DND-41 (cell line): ENCODE data around the gene GTF3C1.

Experiments
- ATAC-seq: fragments of 200-7000 bp; cut with Tn5 transposase; 3 replicates; pipeline ENCODE4 v1.9.1; 2021; ENCODE audit warnings: low read depth; ENCODE audit not compliant: insufficient read depth
- DNase-seq: peaks from one replicate; pipeline ENCODE4 v3.0.0-alpha.2; 2020
- H2AFZ ChIP-seq: 2 replicates; pipeline ENCODE4 v1.6.0; 2012; ENCODE audit warnings: low read depth, low read length
- H3K27ac ChIP-seq: 2 replicates; pipeline ENCODE4 v1.5.1; 2012; ENCODE audit warnings: low read length, inconsistent platforms
- H3K27me3 ChIP-seq: fragments of 200-600 bp; sonication (generic); 2 replicates; pipeline ENCODE4 v1.6.0; 2012; ENCODE audit warnings: low read length, mild to moderate bottlenecking, inconsistent platforms; ENCODE audit not compliant: insufficient read depth, poor library complexity
- H3K36me3 ChIP-seq: 2 replicates; pipeline ENCODE4 v1.5.1; 2012; ENCODE audit warnings: low read length, inconsistent platforms; ENCODE audit not compliant: insufficient read depth
- H3K4me1 ChIP-seq: 2 replicates; pipeline ENCODE4 v1.5.1; 2012; ENCODE audit warnings: mild to moderate bottlenecking, low read length; ENCODE audit not compliant: insufficient read depth
- H3K4me2 ChIP-seq: 2 replicates; pipeline ENCODE4 v1.6.0; 2012; ENCODE audit warnings: mild to moderate bottlenecking, moderate library complexity, low read length, inconsistent platforms; ENCODE audit not compliant: insufficient read depth
- H3K4me3 ChIP-seq, 2 experiments: fragments of 200-600 bp in 1 of 2; shearing (Covaris generic) in 1 of 2; 2 replicates each; pipeline ENCODE4 v1.5.1; 2012 to 2016; ENCODE audit warnings: inconsistent platforms in 2 of 2, low read length in 2 of 2, mild to moderate bottlenecking in 2 of 2, low read depth in 1 of 2, moderate library complexity in 1 of 2
- H3K79me2 ChIP-seq: 2 replicates; pipeline ENCODE4 v1.6.0; 2012; ENCODE audit warnings: low read length, inconsistent platforms; ENCODE audit not compliant: insufficient read depth
- H3K9ac ChIP-seq: 2 replicates; pipeline ENCODE4 v1.6.0; 2012; ENCODE audit warnings: low read depth, mild to moderate bottlenecking, inconsistent platforms, low read length, moderate library complexity
- H3K9me3 ChIP-seq: 2 replicates; pipeline ENCODE4 v1.5.1; 2012; ENCODE audit warnings: low read length, moderate library complexity, mild to moderate bottlenecking, inconsistent platforms; ENCODE audit not compliant: insufficient read depth, severe bottlenecking
- H4K20me1 ChIP-seq: 2 replicates; pipeline ENCODE4 v1.6.0; 2012; ENCODE audit warnings: low read length; ENCODE audit not compliant: insufficient read depth
- CTCF ChIP-seq: IDR thresholded peaks from 2 replicates; pipeline ENCODE4 v1.5.1; 2012; ENCODE audit warnings: borderline replicate concordance, low read length, moderate library complexity, mild to moderate bottlenecking; ENCODE audit not compliant: poor library complexity, severe bottlenecking; ENCODE audit errors: extremely low read depth
- EZH2 ChIP-seq: IDR thresholded peaks from 3 replicates; pipeline ENCODE4 v1.6.1; 2012; ENCODE audit warnings: borderline replicate concordance, low read depth, mild to moderate bottlenecking, moderate library complexity, low read length, inconsistent platforms; ENCODE audit not compliant: severe bottlenecking

GTF3C1 gene

GRCh38 chr16:27529962-27530361 is 19.8 kb downstream of the GTF3C1 start:
- TF ChIP-seq EZH2 (no peak), CTCF (no peak)
- DNase-seq = no peak
- H3K79me2 ChIP-seq = no peaks in the 10 kb centered on the region
- no peaks in the 10 kb centered on the region for H3K4me1 ChIP-seq
- H3K4me3 ChIP-seq = no peak overlapping the region
- H3K27me3 ChIP-seq = no peaks in the 10 kb centered on the region
- H3K27ac ChIP-seq = no peak overlapping the region
- H3K4me2 ChIP-seq = no peak overlapping the region
- peaks cover 89% of the 10 kb centered on the region for H3K36me3 ChIP-seq
- no peak for ATAC-seq
- H3K9ac ChIP-seq = no peak overlapping the region
- no peaks in the 10 kb centered on the region for H4K20me1 ChIP-seq
- H2AFZ ChIP-seq = no peak overlapping the region
- no peaks in the 10 kb centered on the region for H3K9me3 ChIP-seq

GRCh38 chr16:27528294-27528693 is 21.4 kb downstream of the GTF3C1 start:
- DNase-seq (no peak), ATAC-seq (no peak)
- H3K27me3 ChIP-seq = no peaks in the 10 kb centered on the region
- H3K9ac ChIP-seq = no peak overlapping the region
- TF ChIP-seq EZH2 (no peak), CTCF (no peak)
- no peak overlapping the region for H3K27ac ChIP-seq
- peaks cover 91% of the 10 kb centered on the region for H3K36me3 ChIP-seq
- no peak overlapping the region for H3K4me3 ChIP-seq
- H3K79me2 ChIP-seq = no peaks in the 10 kb centered on the region
- H4K20me1 ChIP-seq = no peaks in the 10 kb centered on the region
- no peak overlapping the region for H2AFZ ChIP-seq
- H3K4me1 ChIP-seq = no peaks in the 10 kb centered on the region
- H3K9me3 ChIP-seq = no peaks in the 10 kb centered on the region
- no peak overlapping the region for H3K4me2 ChIP-seq

DNA sequence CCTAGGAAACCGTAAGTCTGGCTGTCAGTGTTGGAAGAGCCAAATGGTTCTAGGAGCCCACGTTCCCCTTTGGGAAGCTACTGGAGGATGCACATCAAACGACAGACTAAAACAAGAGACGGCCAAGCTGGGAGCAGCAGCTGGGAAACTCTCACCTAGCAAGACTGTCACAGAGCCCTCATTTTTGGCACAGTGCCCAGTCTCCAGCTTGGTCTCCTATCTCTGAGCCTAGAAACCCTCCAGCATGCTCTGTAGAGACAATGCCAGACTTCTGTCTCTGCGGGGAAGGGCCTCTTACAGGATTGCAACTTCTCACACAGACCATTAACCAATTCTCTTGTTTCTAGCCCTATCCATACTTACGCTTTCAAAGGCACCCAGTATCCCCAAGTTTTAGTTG is 23.5 kb downstream of the GTF3C1 start:
- H3K9ac ChIP-seq = no peak overlapping the region
- no peaks in the 10 kb centered on the region for H3K79me2 ChIP-seq
- H3K4me3 ChIP-seq = no peak overlapping the region
- ATAC-seq (no peak), DNase-seq (peak; percentile 24)
- H3K4me2 ChIP-seq = no peak overlapping the region
- no peaks in the 10 kb centered on the region for H4K20me1 ChIP-seq
- H3K4me1 ChIP-seq = no peaks in the 10 kb centered on the region
- no peaks in the 10 kb centered on the region for H3K27me3 ChIP-seq
- H3K9me3 ChIP-seq = no peaks in the 10 kb centered on the region
- H3K27ac ChIP-seq = no peak overlapping the region
- H3K36me3 ChIP-seq = peaks cover 74% of the 10 kb centered on the region
- TF ChIP-seq CTCF (no peak), EZH2 (no peak)
- no peak overlapping the region for H2AFZ ChIP-seq

DNA sequence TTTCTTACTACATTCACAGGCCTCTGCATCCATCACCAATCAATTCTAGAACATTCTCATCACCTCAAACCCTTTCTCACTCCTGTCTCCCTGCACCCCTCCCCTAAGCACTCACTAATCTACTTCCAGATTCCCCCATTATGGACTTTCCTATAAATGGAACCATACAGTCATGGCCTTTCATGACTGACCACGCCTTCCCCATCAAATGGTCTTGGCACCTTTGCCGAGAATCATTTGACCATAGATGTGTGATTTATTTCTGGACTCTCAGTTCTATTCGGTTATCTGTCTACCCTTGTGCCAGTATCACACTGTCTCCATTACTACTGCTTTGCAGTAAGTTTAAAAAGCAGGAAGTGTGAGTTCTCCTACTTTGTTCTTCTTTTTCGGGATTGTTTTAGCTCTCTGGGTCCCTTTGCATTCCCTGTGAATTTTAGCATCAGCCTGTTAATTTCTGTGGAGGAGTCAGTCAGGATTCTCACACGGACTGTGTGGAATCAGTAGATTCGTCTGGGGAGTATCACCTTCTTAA is 27.5 kb downstream of the GTF3C1 start:
- Histone ChIP-seq H4K20me1 (no peaks in the 10 kb centered on the region), H2AFZ (no peak overlapping the region), H3K4me3 (no peak overlapping the region), H3K9ac (no peak overlapping the region), H3K27me3 (no peaks in the 10 kb centered on the region), H3K36me3 (peaks cover 70% of the 10 kb centered on the region), H3K9me3 (no peaks in the 10 kb centered on the region), H3K27ac (no peak overlapping the region), H3K4me2 (no peak overlapping the region), H3K79me2 (no peaks in the 10 kb centered on the region), H3K4me1 (no peaks in the 10 kb centered on the region)
- TF ChIP-seq CTCF (no peak), EZH2 (no peak)
- DNase-seq = no peak
- no peak for ATAC-seq
